ENCODE data around the gene ENDOV.

The ENDOV gene

DNA sequence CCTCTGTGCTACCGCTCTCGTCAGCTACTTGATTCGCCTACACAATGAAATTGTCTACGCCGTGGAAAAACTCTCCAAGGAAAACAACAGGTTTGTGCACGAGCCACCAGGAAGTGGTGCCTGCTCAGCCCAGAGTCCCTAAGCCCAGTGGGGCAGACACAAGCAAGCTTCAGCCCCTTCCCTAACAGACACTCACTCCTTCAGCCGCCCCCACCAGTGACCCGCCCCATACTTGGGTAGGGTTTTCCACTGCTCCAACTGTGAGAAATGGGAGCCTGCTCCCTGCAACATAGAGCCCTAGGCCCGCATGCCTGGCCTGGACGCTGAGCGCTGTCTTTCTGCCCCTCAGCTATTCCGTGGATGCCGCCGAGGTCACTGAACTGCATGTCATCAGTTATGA, 28.6 kb upstream of the ENDOV start:
- no peak overlapping the region for H3K4me3 ChIP-seq (ENCODE audit: low read depth, low read length)
- in situ Hi-C loops (cut with HindIII; ENCODE audit: low sequenced_read_pairs) = no loop called here
- TF ChIP-seq, protein P1, sequence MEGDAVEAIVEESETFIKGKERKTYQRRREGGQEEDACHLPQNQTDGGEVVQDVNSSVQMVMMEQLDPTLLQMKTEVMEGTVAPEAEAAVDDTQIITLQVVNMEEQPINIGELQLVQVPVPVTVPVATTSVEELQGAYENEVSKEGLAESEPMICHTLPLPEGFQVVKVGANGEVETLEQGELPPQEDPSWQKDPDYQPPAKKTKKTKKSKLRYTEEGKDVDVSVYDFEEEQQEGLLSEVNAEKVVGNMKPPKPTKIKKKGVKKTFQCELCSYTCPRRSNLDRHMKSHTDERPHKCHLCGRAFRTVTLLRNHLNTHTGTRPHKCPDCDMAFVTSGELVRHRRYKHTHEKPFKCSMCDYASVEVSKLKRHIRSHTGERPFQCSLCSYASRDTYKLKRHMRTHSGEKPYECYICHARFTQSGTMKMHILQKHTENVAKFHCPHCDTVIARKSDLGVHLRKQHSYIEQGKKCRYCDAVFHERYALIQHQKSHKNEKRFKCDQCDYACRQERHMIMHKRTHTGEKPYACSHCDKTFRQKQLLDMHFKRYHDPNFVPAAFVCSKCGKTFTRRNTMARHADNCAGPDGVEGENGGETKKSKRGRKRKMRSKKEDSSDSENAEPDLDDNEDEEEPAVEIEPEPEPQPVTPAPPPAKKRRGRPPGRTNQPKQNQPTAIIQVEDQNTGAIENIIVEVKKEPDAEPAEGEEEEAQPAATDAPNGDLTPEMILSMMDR (IDR thresholded peaks at IDR 0.05; ENCODE audit: low read depth, low read length, missing control alignments) = no peak
- DNase-seq (ENCODE audit: low read depth) = no peak

DNA sequence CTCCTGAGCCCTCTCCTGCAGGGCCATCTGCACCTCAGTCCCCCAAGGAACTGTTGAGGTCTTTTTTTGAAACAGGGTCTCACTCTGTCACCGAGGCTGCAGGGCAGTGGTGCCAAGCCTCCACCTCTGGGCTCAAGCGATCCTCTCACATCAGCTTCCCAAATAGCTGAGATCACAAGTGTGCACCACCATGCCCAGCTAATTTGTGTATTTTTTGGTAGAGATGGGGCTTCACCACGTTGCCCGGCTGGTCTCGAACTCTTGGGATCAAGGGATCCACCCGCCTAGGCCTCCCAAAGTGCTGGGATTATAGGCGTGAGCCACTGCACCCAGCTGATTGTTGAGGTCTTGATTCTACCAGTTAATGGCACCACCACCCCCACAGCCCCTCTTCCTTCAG, 27.9 kb upstream of the ENDOV start:
- DNase-seq (ENCODE audit: low read depth) = no peak
- in situ Hi-C loops (cut with HindIII; ENCODE audit: low sequenced_read_pairs) = no loop called here
- TF ChIP-seq, protein P1 (IDR thresholded peaks at IDR 0.05; ENCODE audit: low read depth, low read length, missing control alignments) = no peak
- no peak overlapping the region for H3K4me3 ChIP-seq (ENCODE audit: low read depth, low read length)

DNA sequence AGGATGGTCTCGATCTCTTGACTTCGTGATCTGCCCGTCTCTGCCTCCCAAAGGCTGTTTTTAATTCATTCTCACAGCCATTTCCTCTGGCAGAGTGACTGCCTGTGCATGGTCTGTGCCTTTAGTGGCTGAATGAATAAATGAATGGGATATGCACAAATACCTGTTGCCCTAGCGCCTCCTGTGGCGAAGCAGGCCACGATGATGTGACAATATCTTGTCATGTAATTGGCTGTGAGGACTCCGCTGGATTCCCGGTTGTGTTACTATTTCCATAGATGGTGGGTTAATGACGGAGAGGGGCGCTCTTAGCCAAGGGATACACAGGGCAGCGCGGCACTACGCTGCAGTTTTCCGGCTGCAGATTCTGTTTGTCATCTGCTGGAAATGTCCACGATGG, 26.8 kb upstream of the ENDOV start:
- DNase-seq (ENCODE audit: low read depth) = no peak
- in situ Hi-C loops (cut with HindIII; ENCODE audit: low sequenced_read_pairs) = no loop called here
- TF ChIP-seq, protein P1 (IDR thresholded peaks at IDR 0.05; ENCODE audit: low read depth, low read length, missing control alignments) = no peak
- H3K4me3 ChIP-seq (ENCODE audit: low read depth, low read length) = no peak overlapping the region

DNA sequence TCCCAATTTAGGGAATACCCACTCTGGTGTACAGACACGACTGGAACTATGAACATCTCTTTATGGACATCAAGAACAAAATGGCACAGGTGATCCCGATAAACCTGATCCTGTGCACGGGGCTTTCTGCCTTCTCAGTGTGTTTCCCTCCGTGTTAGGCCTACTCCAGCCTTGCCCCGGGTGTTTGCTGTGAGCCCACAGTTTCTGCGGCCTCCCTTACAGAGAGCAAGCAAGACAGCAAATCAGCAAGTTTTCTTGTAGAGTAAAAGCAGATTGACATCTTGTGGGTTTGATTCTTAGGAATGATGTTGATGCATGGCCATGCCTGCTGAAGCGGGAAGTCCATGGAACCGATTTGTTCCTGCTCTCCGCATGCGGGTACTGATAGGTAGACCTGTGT, 26.4 kb upstream of the ENDOV start:
- no peak overlapping the region for H3K4me3 ChIP-seq (ENCODE audit: low read depth, low read length)
- no peak for DNase-seq (ENCODE audit: low read depth)
- TF ChIP-seq, protein P1 (IDR thresholded peaks at IDR 0.05; ENCODE audit: low read depth, low read length, missing control alignments) = no peak
- in situ Hi-C loops (cut with HindIII; ENCODE audit: low sequenced_read_pairs) = no loop called here

DNA sequence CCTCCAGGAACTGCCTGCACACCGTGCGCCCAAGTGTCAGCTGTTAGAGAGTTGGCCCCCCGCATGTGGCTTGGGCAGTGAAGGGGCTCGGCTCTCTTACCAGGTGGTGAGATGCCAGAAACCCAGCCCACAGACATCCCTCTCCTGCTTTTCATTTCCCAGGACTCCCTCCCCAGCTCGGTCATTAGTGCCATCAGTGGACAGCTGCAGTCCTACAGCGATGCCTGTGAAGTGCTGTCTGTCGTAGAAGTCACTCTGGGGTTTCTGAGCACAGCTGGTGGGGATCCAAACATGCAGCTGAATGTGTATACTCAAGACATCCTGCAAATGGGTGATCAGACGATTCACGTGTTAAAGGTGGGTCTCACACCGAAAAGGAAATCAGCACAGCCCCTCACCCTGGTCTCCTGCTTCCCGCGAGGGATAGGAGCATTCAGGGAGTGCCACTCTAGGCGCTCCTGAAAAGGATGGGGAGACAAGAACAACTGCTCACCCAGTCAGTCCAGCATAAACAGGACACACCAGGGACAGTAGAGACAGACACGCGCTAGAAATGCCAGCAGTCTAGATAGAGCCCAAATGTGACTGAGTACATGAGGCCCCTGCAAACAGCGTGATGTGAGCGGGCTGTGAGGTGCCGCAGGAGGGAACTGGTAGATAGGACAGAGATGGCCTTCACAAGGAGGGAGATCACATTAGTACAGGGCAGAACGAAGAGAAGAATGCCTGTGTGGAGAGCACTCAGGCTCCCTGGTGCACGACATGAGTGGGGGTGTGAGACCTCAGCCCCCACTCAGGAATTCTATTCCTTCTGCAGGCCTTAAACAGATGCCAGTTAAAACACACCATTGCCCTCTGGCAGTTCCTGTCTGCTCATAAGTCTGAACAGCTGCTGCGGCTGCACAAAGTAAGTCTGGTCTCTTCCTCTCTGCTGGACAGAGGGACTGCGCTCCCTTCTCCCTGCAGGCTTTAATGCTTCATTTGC, 25.7 kb upstream of the ENDOV start:
- no peak overlapping the region for H3K4me3 ChIP-seq (ENCODE audit: low read depth, low read length)
- no peak for DNase-seq (ENCODE audit: low read depth)
- in situ Hi-C loops (cut with HindIII; ENCODE audit: low sequenced_read_pairs) = no loop called here
- TF ChIP-seq, protein P1 (IDR thresholded peaks at IDR 0.05; ENCODE audit: low read depth, low read length, missing control alignments) = no peak

DNA sequence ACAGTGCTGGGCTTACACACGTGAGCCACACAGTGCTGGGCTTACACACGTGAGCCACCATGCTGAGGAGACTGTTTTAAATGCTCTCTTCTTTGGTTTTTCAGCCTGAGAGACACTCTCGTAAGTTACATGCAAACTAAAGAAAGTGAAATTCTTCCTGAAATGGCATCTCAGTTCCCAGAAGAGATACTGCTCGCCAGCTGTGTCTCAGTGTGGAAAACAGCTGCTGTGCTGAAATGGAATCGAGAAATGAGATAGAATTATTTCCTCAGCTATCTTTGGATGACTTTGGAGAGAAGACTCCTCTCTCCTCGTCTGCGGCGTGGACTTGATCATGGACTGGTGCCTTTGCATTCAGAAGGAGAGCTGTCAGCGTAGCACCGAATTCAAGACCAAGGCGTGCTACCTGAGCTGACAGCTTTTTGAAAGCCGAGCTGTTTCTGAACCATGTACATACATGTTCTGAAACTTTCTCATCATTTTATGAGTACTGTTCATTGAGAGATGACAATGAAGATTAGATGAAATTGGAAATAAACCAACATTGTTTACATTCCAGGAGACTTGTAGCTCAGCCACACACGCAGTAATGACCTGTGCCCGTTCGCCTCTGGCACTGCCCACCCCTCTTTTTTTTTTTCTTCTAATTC, 21.6 kb upstream of the ENDOV start:
- DNase-seq (ENCODE audit: low read depth) = no peak
- H3K4me3 ChIP-seq (ENCODE audit: low read depth, low read length) = no peak overlapping the region
- TF ChIP-seq, protein P1 (IDR thresholded peaks at IDR 0.05; ENCODE audit: low read depth, low read length, missing control alignments) = no peak
- in situ Hi-C loops (cut with HindIII; ENCODE audit: low sequenced_read_pairs) = no loop called here
